Kidney capillary endothelial cell (primary cell): ENCODE data around the gene C13orf42.

Source experiments
- DNase-seq: peaks from one replicate; pipeline ENCODE4 v3.0.0-alpha.2; 2018; ENCODE audit warnings: low spot score

C13orf42 gene

DNA sequence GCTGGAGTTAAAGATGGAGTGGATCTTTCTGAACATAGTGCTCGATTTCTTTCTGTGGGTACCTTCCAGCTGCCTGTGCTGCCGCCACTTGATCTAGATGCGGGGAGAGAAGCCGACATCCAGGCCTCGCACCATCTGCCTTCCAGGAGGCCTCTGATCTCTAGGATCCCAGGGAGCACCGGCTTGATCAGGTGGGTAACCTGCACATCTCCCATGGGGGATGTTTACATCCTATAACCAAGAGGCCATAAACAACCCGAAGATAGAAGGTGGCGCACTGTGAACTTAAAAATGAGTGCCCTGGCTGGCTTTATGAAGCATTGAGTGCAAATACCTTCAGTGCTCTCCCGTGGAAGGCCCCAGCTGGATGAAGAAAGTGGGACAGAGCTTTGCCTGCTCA lies at the start of gene C13orf42:
Gene C13orf42, minus strand, starts transcription at position 101 of the 400 bp plus-strand sequence. Its CDS starts 65 bp downstream, at position 36.
- no peak for DNase-seq

GRCh38 chr13:51158880-51159518 lies 47.9 kb upstream of the C13orf42 start:
- no peak for DNase-seq

GRCh38 chr13:51158365-51158764 lies 47.3 kb upstream of the C13orf42 start:
- no peak for DNase-seq

DNA sequence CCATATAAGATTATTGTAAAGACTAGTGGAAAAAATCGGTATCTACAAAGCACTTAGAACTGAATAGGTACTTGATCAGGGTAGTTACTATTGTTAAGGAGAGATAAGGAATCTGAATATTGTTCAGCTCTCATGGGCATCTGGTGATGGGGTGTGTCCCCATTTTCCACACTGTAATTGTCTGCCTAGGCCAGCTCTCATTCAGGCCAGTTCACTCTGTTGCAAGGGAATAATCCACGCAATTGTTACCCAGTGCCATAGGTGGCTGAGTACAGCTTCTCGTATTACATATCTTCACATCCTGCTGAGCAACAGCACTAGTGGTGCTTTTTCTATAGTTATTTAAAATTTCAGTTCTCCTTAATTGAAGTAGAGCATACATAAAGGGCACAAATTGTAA lies 45.6 kb upstream of the C13orf42 start:
- no peak for DNase-seq

DNA sequence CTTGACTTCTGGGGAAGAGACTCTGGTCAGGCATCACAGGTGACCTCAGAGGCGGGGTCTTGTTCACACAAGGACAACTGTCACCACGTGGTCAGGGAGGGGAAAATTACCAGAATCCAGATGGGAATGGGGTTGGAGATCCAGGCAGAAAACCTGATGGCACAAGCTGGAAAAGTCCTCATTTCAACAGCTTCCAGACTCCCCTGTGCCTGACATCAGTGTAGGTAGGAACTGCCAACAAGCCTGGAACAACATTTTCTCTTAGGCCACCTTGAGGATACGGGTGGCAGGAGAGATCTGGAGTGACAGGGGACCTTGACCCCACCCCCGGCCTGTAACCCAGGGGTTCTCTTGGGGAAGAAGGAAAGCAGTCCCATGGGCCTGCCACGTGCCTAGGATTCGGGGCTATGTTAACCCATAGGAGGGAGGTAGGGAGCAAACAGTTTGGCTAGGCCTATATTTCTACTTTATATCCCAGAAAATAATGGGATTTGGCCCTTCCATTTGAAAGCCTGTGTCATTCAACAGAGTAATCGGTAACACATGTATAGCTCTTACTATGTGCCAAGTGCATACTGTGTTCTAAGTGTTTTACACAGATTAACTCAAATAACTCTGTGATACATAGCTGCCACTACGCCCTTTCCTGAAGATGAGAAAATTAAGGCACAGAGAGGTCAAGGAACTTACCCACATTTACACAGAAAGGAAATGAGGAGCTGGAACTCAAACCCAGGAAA lies 44.9 kb upstream of the C13orf42 start:
- no peak for DNase-seq

GRCh38 chr13:51155161-51155560 lies 44.1 kb upstream of the C13orf42 start:
- DNase-seq = no peak

- peak; percentile 90 for DNase-seq
Observed at GRCh38 chr13:51154029-51154555, 43.0 kb upstream of the C13orf42 start.

- no peak for DNase-seq
Observed at GRCh38 chr13:51153527-51153926, 42.5 kb upstream of the C13orf42 start.

- DNase-seq = no peak
Observed at GRCh38 chr13:51152701-51153100, 41.6 kb upstream of the C13orf42 start.

DNA sequence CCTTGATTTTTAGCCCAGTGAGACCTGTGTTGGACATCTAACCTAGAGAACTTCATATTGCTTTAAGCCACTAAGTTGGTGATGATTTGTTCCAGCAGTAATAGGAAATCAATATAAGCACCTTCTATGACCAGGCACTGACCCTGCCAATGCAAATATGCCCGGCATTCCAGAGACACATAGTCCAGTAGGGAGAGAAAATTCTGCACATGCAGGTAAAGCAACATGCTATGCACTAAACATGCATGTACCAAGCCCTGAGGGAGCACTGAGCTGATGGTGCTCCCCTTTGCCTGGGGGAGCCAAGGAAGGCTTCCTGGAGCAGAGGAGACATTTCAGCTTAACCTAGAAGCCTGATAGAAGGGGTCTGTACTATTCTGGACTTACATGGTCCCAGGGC lies 40.4 kb upstream of the C13orf42 start:
- DNase-seq = no peak

DNA sequence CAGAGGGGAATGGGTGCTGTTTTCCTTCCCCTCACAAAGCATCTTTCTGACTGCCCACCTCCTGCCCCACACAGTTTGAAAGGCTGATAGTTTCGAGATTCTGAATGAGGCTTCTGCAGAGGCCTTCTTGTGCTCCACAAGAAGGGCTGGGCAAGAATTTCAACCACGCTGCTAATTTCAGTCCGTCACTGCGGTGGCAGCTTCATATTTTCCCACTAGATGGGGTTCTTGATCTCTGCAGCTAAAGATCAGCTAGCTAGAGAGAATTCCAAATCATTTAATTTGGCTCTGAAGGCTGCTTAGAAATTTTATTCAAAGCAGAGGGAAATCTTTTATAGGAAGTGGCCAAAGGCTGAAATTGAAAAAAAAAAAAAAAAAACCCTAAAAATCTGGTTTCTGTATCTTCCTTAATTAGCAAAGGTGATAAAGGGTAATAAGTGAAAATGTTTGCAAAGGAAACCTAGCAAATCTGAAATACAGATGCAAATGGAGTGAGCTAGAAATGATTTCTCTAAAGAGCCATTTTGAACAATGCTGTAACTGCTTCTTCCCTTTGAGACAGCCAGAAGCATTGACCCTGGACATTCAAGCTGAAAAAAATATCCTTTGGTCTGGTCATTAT lies 38.0 kb upstream of the C13orf42 start:
- peak; percentile 70 for DNase-seq

GRCh38 chr13:51148223-51148951 lies 37.3 kb upstream of the C13orf42 start:
- peak; percentile 34 for DNase-seq

GRCh38 chr13:51147732-51148131 lies 36.7 kb upstream of the C13orf42 start:
- DNase-seq = no peak

- DNase-seq = no peak
Observed at GRCh38 chr13:51146667-51147066, 35.6 kb upstream of the C13orf42 start.

DNA sequence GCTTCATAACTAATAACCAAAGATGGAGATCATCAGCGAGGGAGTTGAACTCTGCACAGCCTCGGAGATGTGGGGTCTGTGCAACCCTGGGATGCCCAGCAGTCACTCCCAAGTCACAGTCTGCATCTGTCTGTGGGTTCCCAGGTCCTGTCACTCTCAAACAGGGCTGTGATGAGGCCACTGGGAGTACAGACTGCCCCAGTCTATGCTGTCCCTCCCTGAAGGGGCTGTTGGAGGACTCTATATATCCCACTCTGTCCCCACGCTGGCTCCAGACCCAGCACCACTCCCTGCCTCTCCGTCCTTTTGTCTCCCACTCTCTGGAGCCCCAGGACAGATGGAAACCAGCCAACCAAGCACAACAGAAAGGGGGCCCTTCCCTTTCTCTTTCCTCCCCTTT lies 26.2 kb upstream of the C13orf42 start:
- DNase-seq = no peak

- DNase-seq = no peak
Observed at GRCh38 chr13:51136276-51136980, 25.4 kb upstream of the C13orf42 start.

GRCh38 chr13:51134763-51135365 lies 23.8 kb upstream of the C13orf42 start:
- no peak for DNase-seq

GRCh38 chr13:51130348-51130747 lies 19.3 kb upstream of the C13orf42 start:
- no peak for DNase-seq

GRCh38 chr13:51125495-51126226 lies 14.6 kb upstream of the C13orf42 start:
- peak; percentile 63 for DNase-seq

DNA sequence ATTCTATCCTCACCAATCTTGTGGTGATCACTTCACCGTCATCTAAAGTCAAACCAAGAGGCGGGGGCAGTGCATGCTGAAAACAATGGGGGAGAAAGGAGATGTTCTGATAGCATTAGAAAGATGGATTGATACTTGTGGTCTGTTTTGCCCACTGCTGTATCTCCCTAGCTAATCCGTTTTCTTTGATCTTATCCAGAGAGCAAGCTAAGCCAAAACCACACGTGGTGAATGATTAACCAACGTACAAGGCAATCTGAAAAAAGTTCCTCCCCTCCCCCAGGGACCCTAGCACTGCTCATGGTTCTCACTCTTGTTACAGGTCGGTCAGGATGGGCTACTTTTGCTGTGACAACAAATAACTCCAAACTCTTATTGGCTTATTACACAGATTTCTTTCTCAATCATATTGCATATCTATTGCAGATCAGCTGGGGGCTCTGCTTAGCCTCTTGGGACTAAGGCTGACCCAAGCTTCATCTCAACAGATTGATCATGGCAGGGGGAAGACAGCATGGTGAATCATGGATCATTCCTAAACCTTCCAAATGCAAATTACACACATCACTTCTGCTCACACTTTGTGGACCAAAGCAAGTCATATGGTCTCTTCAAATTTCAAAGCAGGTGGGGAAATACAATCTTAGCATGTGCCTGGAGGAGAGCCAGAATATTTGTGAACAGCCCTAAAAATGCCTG lies 11.9 kb upstream of the C13orf42 start:
- no peak for DNase-seq
